Liver (tissue), 9 donors: ENCODE data around the gene PROX1. TPM values are rescaled to one million over a fixed set of nuclear protein-coding genes. Genes with fewer than 3 reads are reported as not detected.
A peak's percentile ranks its signal among the peaks of the same experiment; 100 is the strongest.

Source experiments
- DNase-seq: peaks from one replicate; pipeline ENCODE4 v3.0.0-alpha.2; 2017; ENCODE audit warnings: low spot score
- H3K27ac ChIP-seq, 2 donors: one replicate each; pipeline ENCODE4 v1.7.0; 2013; ENCODE audit warnings: inconsistent platforms in 2 of 2, low read length in 2 of 2, control low read depth in 1 of 2, low read depth in 1 of 2, mild to moderate bottlenecking in 1 of 2
- H3K27me3 ChIP-seq, 4 donors: one replicate each; pipeline versions ENCODE4 v1.6.1 to v1.7.0; 2013; ENCODE audit warnings: low read length in 3 of 4, inconsistent platforms in 1 of 4, mild to moderate bottlenecking in 1 of 4, moderate library complexity in 1 of 4; ENCODE audit not compliant: control insufficient read depth in 4 of 4, insufficient read depth in 4 of 4
- H3K36me3 ChIP-seq, 4 donors: one replicate each; pipeline versions ENCODE4 v1.6.1 to v1.7.0; 2013; ENCODE audit warnings: low read length in 3 of 4, mild to moderate bottlenecking in 3 of 4, low read depth in 1 of 4, moderate library complexity in 1 of 4; ENCODE audit not compliant: control insufficient read depth in 4 of 4, insufficient read depth in 3 of 4
- H3K4me1 ChIP-seq, 4 donors: one replicate each; pipeline versions ENCODE4 v1.6.1 to v1.7.0; 2013; ENCODE audit warnings: low read length in 3 of 4, mild to moderate bottlenecking in 3 of 4, moderate library complexity in 1 of 4; ENCODE audit not compliant: control insufficient read depth in 4 of 4, insufficient read depth in 4 of 4
- H3K4me3 ChIP-seq, 3 donors: one replicate each; pipeline versions ENCODE4 v1.6.1 to v1.7.0; 2013; ENCODE audit warnings: low read length in 3 of 3, control low read depth in 1 of 3, low read depth in 1 of 3, mild to moderate bottlenecking in 1 of 3
- H3K9ac ChIP-seq, 2 donors: one replicate each; pipeline ENCODE4 v1.7.0; 2013; ENCODE audit warnings: low read length in 2 of 2, mild to moderate bottlenecking in 2 of 2, moderate library complexity in 2 of 2, control low read depth in 1 of 2, low read depth in 1 of 2
- H3K9me3 ChIP-seq, 4 donors: one replicate each; pipeline versions ENCODE4 v1.6.1 to v1.7.0; 2013; ENCODE audit warnings: low read length in 3 of 4; ENCODE audit not compliant: control insufficient read depth in 4 of 4
- ATF3 ChIP-seq: IDR thresholded peaks from 2 replicates; pipeline ENCODE4 v1.6.1; 2016; ENCODE audit warnings: antibody characterized with exemption
- CTCF ChIP-seq: fragments of 150-350 bp; IDR thresholded peaks from 2 replicates; pipeline ENCODE4 v1.5.1; 2017; ENCODE audit warnings: improper control_type of control experiment, low read depth, low read length; ENCODE audit not compliant: missing input control
- EGR1 ChIP-seq, 2 donors: IDR thresholded peaks; 2 replicates each; pipeline ENCODE4 v1.6.1; 2016 to 2018; ENCODE audit warnings: antibody characterized with exemption in 2 of 2, low read depth in 2 of 2
- FOXA1 ChIP-seq: IDR thresholded peaks from 2 replicates; pipeline ENCODE4 v1.6.1; 2016; ENCODE audit warnings: antibody characterized with exemption
- FOXA2 ChIP-seq: IDR thresholded peaks from 2 replicates; pipeline ENCODE4 v1.6.1; 2016; ENCODE audit warnings: antibody characterized with exemption
- HNF4A ChIP-seq, 2 donors: conservative IDR thresholded peaks; 2 replicates each; pipeline ENCODE4 v1.6.1; 2016; ENCODE audit warnings: antibody characterized with exemption in 2 of 2, mild to moderate bottlenecking in 2 of 2
- HNF4G ChIP-seq: IDR thresholded peaks from 2 replicates; pipeline ENCODE4 v1.6.1; 2016; ENCODE audit warnings: antibody characterized with exemption
- JUND ChIP-seq, 2 donors: IDR thresholded peaks; 2 replicates each; pipeline ENCODE4 v1.6.1; 2016; ENCODE audit warnings: antibody characterized with exemption in 2 of 2
- RAD21 ChIP-seq, 2 donors: IDR thresholded peaks; 2 replicates each; pipeline ENCODE4 v1.6.1; 2016; ENCODE audit warnings: antibody characterized with exemption in 2 of 2, mild to moderate bottlenecking in 2 of 2
- SP1 ChIP-seq: IDR thresholded peaks from 2 replicates; pipeline ENCODE4 v1.6.1; 2018; ENCODE audit warnings: antibody characterized with exemption, mild to moderate bottlenecking
- TAF1 ChIP-seq: conservative IDR thresholded peaks from 2 replicates; pipeline ENCODE4 v1.6.1; 2016; ENCODE audit warnings: antibody characterized with exemption, mild to moderate bottlenecking
- YY1 ChIP-seq: IDR thresholded peaks from 2 replicates; pipeline ENCODE4 v1.6.1; 2016; ENCODE audit warnings: antibody characterized with exemption, mild to moderate bottlenecking
- WGBS: extraction: QIAGEN DNeasy Blood & Tissue Kit; methylation state at CpG from one replicate; pipeline ENCODE4 v1.1.7; 2013; 5-methylcytosine and 5-hydroxymethylcytosine counted together
- polyA plus RNA-seq, 2 donors: library from polyadenylated mRNA; stranded (reverse) in 1 of 2; unstranded in 1 of 2; fragments of 200-250 nt in 1 of 2; fragments of >200 nt in 1 of 2; fragmentation: Nextera tagmentation in 1 of 2; extraction: Ambion mirVana in 1 of 2; gene quantifications; one replicate each; pipeline versions ENCODE4 v1.2.1 to v1.2.3, GENCODE V29; 2013 to 2015
- total RNA-seq, 2 donors: library from RNA; depleted of rRNA; stranded (reverse); fragments of >200 nt; gene quantifications; one replicate each; pipeline ENCODE4 v1.2.3, GENCODE V29; 2014
- TF ChIP-seq, protein P1 (sequence below): IDR thresholded peaks from 2 replicates; pipeline ENCODE4 v1.6.1; 2016; ENCODE audit warnings: antibody characterized with exemption, mild to moderate bottlenecking
- TF ChIP-seq, protein P2 (sequence below): IDR thresholded peaks from 2 replicates; pipeline ENCODE4 v1.6.1; 2016; ENCODE audit warnings: antibody characterized with exemption
- TF ChIP-seq, protein P3 (sequence below): IDR thresholded peaks from 2 replicates; pipeline ENCODE4 v1.6.1; 2016; ENCODE audit warnings: antibody characterized with exemption
- donor health status: healthy.
- donor health status: healthy.
- donor health status: healthy.
- donor health status: healthy.
- donor health status: healthy.

The PROX1 gene
- total and polyA plus RNA-seq, 4 donors = 18.3 to 101 (median 31.3) TPM

DNA sequence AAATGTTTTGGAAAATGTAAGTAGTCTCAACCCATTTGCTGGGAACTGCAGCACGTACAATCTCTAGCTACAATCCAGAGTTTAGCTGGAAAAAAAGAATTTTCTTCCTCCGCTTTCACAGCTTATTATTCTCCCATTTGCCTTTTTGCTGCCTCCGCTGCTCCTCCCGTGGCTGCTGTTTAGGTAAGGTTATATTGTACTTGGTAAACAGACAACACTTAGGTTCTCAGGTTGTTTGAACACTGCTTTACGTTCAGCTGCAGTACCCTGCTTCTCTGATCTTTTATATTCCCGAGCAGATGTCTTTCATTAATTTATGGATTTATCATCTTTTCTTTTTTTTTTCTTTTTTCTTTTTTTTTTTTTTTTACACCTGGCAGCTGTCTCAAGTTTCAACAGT, 14.3 kb downstream of the PROX1 start:
- 69% methylated on average over 6 of the region's 6 CpGs for WGBS
- no peaks in the 10 kb centered on the region for H3K9me3 ChIP-seq
- peaks cover 11 to 50% (median 31%) of the 10 kb centered on the region in 4 donors for H3K4me1 ChIP-seq
- no peak overlapping the region for H3K4me3 ChIP-seq
- peaks cover 4 to 54% (median 21%) of the 10 kb centered on the region in 4 donors for H3K36me3 ChIP-seq
- H3K9ac ChIP-seq = no peak overlapping the region
- no peak for TF ChIP-seq FOXA1
- TF ChIP-seq, protein P1, sequence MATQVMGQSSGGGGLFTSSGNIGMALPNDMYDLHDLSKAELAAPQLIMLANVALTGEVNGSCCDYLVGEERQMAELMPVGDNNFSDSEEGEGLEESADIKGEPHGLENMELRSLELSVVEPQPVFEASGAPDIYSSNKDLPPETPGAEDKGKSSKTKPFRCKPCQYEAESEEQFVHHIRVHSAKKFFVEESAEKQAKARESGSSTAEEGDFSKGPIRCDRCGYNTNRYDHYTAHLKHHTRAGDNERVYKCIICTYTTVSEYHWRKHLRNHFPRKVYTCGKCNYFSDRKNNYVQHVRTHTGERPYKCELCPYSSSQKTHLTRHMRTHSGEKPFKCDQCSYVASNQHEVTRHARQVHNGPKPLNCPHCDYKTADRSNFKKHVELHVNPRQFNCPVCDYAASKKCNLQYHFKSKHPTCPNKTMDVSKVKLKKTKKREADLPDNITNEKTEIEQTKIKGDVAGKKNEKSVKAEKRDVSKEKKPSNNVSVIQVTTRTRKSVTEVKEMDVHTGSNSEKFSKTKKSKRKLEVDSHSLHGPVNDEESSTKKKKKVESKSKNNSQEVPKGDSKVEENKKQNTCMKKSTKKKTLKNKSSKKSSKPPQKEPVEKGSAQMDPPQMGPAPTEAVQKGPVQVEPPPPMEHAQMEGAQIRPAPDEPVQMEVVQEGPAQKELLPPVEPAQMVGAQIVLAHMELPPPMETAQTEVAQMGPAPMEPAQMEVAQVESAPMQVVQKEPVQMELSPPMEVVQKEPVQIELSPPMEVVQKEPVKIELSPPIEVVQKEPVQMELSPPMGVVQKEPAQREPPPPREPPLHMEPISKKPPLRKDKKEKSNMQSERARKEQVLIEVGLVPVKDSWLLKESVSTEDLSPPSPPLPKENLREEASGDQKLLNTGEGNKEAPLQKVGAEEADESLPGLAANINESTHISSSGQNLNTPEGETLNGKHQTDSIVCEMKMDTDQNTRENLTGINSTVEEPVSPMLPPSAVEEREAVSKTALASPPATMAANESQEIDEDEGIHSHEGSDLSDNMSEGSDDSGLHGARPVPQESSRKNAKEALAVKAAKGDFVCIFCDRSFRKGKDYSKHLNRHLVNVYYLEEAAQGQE = no peak
- no peak for TF ChIP-seq HNF4G
- no peak for TF ChIP-seq TAF1
- TF ChIP-seq, protein P2, sequence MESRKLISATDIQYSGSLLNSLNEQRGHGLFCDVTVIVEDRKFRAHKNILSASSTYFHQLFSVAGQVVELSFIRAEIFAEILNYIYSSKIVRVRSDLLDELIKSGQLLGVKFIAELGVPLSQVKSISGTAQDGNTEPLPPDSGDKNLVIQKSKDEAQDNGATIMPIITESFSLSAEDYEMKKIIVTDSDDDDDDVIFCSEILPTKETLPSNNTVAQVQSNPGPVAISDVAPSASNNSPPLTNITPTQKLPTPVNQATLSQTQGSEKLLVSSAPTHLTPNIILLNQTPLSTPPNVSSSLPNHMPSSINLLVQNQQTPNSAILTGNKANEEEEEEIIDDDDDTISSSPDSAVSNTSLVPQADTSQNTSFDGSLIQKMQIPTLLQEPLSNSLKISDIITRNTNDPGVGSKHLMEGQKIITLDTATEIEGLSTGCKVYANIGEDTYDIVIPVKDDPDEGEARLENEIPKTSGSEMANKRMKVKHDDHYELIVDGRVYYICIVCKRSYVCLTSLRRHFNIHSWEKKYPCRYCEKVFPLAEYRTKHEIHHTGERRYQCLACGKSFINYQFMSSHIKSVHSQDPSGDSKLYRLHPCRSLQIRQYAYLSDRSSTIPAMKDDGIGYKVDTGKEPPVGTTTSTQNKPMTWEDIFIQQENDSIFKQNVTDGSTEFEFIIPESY = no peak
- no peak for TF ChIP-seq HNF4A (conservative IDR thresholded peaks at IDR 0.05)
- TF ChIP-seq, protein P3, sequence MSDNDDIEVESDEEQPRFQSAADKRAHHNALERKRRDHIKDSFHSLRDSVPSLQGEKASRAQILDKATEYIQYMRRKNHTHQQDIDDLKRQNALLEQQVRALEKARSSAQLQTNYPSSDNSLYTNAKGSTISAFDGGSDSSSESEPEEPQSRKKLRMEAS = no peak
- TF ChIP-seq RAD21 (IDR thresholded peaks at IDR 0.05) = no peak
- no peak for TF ChIP-seq CTCF
- TF ChIP-seq FOXA2 = no peak
- TF ChIP-seq YY1 = no peak
- TF ChIP-seq SP1 = no peak
- H3K27ac ChIP-seq = peak overlapping the region in 1 of 2 donors; percentile 36
- DNase-seq = peak; percentile 19
- no peaks in the 10 kb centered on the region for H3K27me3 ChIP-seq

DNA sequence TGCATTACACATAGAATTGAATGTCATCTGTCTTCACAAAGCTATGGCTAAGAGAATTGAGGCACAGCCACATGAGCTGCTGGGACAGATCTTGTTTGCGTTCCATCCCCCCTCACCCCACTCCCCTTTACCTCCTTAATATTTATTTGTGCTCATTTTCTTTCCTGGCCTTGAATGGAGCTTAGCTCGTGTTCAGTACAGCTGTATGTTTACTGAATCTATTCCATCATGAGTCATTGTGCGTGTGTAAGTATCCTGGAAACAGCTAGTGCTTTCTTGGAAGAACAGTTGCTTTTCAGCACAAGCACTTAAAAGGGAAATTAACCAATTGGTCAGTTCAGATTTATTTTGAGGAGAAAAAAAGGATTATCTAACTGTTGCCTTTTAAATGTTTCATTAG, 14.7 kb downstream of the PROX1 start:
- DNase-seq = peak; percentile 26
- TF ChIP-seq EGR1 (IDR thresholded peaks at IDR 0.05; ENCODE audit: low read depth in 2 of 2) = no peak
- no peak for TF ChIP-seq ATF3
- no peak for TF ChIP-seq RAD21 (IDR thresholded peaks at IDR 0.05)
- no peak for TF ChIP-seq FOXA1
- TF ChIP-seq, protein P2 = no peak
- peak; percentile 24 to 55 for TF ChIP-seq JUND (IDR thresholded peaks at IDR 0.05)
- Histone ChIP-seq H3K9ac (no peak overlapping the region), H3K4me3 (no peak overlapping the region), H3K4me1 (peaks cover 11 to 46% (median 29%) of the 10 kb centered on the region in 4 donors), H3K9me3 (no peaks in the 10 kb centered on the region), H3K27me3 (no peaks in the 10 kb centered on the region), H3K36me3 (peaks cover 2 to 54% (median 20%) of the 10 kb centered on the region in 4 donors), H3K27ac (no peak overlapping the region)
- WGBS = 35% methylated on average over 3 of the region's 3 CpGs
